Progenitor cell of endocrine pancreas (in vitro differentiated cells): ENCODE data around the gene C11orf42. TPM values are rescaled to one million over a fixed set of nuclear protein-coding genes. Genes with fewer than 3 reads are reported as not detected.
A peak's percentile ranks its signal among the peaks of the same experiment; 100 is the strongest.

ENCODE experiments used
- DNase-seq: peaks from one replicate; pipeline ENCODE4 v3.0.0; 2021; ENCODE audit warnings: low spot score; ENCODE audit not compliant: unreplicated experiment
- H3K27ac Mint-ChIP-seq: 2 replicates; pipeline ENCODE4 v1.8.0; 2021; ENCODE audit warnings: mild to moderate bottlenecking, moderate library complexity, mixed read lengths
- H3K27me3 Mint-ChIP-seq: 2 replicates; pipeline ENCODE4 v1.8.0; 2021; ENCODE audit warnings: mixed read lengths
- H3K36me3 Mint-ChIP-seq: 2 replicates; pipeline ENCODE4 v1.8.0; 2022; ENCODE audit warnings: mixed read lengths; ENCODE audit not compliant: insufficient read depth
- H3K4me1 Mint-ChIP-seq: 2 replicates; pipeline ENCODE4 v1.8.0; 2021; ENCODE audit warnings: low read depth, mixed read lengths
- H3K4me3 Mint-ChIP-seq: 2 replicates; pipeline ENCODE4 v1.8.0; 2021; ENCODE audit warnings: low read depth, mild to moderate bottlenecking, moderate library complexity, mixed read lengths
- H3K9me3 Mint-ChIP-seq: 2 replicates; pipeline ENCODE4 v1.8.0; 2021; ENCODE audit warnings: low read depth, mixed read lengths
- CTCF ChIP-seq: fragments of 200-600 bp; sonication (generic); IDR thresholded peaks from one replicate; pipeline ENCODE4 v1.5.0; 2021; ENCODE audit warnings: antibody characterized with exemption, mild to moderate bottlenecking; ENCODE audit not compliant: unreplicated experiment
- long read RNA-seq: library from polyadenylated mRNA; unstranded; transcript quantifications from one replicate; pipeline ENCODE4 v2.0.0, GENCODE V29; 2020
- total RNA-seq: library from RNA; stranded (reverse); gene quantifications from 2 replicates; pipeline ENCODE4 v1.2.1, GENCODE V29; 2021

Gene C11orf42
- total RNA-seq = not detected in 2 replicates
- long read RNA-seq = 0 reads

GRCh38 chr11:6205366-6205765, at the start of gene C11orf42:
Gene C11orf42, plus strand, starts transcription at chr11:6205557. Its CDS starts 59 bp downstream, at chr11:6205616.
- no peak within 1 kb of the TSS for H3K27ac Mint-ChIP-seq
- no peaks in the 10 kb centered on the region for H3K27me3 Mint-ChIP-seq
- DNase-seq = no peak
- TF ChIP-seq CTCF = no peak
- no peaks in the 10 kb centered on the region for H3K9me3 Mint-ChIP-seq
- H3K4me3 Mint-ChIP-seq = no peak within 1 kb of the TSS
- H3K4me1 Mint-ChIP-seq = no peaks in the 10 kb centered on the region
- H3K36me3 Mint-ChIP-seq = peaks cover 5% of the 10 kb centered on the region

- DNase-seq = no peak
- Mint-ChIP-seq H3K4me1 (peaks cover 3% of the 10 kb centered on the region), H3K9me3 (no peaks in the 10 kb centered on the region), H3K27ac (peak overlapping the region; percentile 73), H3K36me3 (no peaks in the 10 kb centered on the region), H3K27me3 (no peaks in the 10 kb centered on the region), H3K4me3 (no peak overlapping the region)
- TF ChIP-seq CTCF = no peak
Measured at GRCh38 chr11:6156628-6157359, 48.6 kb upstream of the C11orf42 start.

- H3K9me3 Mint-ChIP-seq = peaks cover 5% of the 10 kb centered on the region
- H3K4me1 Mint-ChIP-seq = no peaks in the 10 kb centered on the region
- no peaks in the 10 kb centered on the region for H3K27me3 Mint-ChIP-seq
- no peak for DNase-seq
- no peak within 1 kb of the TSS for H3K4me3 Mint-ChIP-seq
- TF ChIP-seq CTCF = no peak
- no peaks in the 10 kb centered on the region for H3K36me3 Mint-ChIP-seq
- no peak within 1 kb of the TSS for H3K27ac Mint-ChIP-seq
Measured at GRCh38 chr11:6170226-6170625, 35.1 kb upstream of the C11orf42 start, which contains the start of gene OR52B2. Gene OR52B2, minus strand, starts transcription at chr11:6170326. Its CDS starts 0 bp downstream, at chr11:6170326.

GRCh38 chr11:6175440-6175839, 29.9 kb upstream of the C11orf42 start:
- TF ChIP-seq CTCF = no peak
- no peak for DNase-seq
- Mint-ChIP-seq H3K27ac (no peak overlapping the region), H3K4me1 (peaks cover 6% of the 10 kb centered on the region), H3K27me3 (no peaks in the 10 kb centered on the region), H3K9me3 (no peaks in the 10 kb centered on the region), H3K4me3 (no peak overlapping the region), H3K36me3 (no peaks in the 10 kb centered on the region)

GRCh38 chr11:6191742-6192141, 13.6 kb upstream of the C11orf42 start:
- H3K4me3 Mint-ChIP-seq = no peak overlapping the region
- no peaks in the 10 kb centered on the region for H3K27me3 Mint-ChIP-seq
- DNase-seq = no peak
- H3K27ac Mint-ChIP-seq = no peak overlapping the region
- H3K36me3 Mint-ChIP-seq = no peaks in the 10 kb centered on the region
- no peaks in the 10 kb centered on the region for H3K4me1 Mint-ChIP-seq
- TF ChIP-seq CTCF = no peak
- H3K9me3 Mint-ChIP-seq = no peaks in the 10 kb centered on the region
